ENCODE data around the gene C4A.

DNA sequence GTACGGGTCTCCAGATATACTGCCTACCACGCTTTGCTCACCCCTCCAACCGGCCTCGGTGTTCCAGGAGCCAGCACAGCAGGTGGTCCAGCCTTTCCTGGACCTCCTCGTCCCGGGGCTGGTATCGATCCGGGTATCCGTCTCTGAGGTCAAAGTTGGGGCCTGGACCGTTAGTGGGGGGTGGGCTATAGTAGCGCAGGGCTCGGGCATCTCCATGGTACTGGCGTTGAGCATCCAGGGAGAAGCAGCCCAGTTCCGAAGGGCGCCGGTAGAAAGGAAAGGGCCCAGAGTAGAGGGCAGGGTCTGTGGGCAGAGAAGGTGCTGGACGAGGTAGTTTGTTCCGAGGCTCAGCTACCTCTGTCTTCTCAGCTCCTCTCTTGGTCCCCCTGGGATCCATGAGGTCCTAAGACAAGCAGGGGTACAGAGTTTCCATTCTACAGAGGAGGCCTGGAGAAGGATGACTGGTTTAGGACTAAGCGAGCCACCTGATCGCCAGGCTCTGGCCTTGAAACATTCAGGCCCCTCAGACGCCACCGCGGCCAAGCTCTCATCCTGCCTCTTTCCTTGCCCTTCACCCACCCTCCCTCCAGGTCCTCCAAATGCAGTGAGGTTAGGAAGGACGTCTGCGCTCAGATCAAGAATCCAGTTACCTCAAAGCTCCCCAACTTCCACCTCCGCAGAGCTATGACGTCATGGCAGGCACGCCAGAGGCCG, 10.4 kb upstream of the C4A start:
- TF ChIP-seq PCBP2 (optimal IDR thresholded peaks at IDR 0.05; ENCODE audit: low read depth, low read length, poor library complexity, severe bottlenecking) = no peak
- TF ChIP-seq GABPA (IDR thresholded peaks at IDR 0.05; ENCODE audit: low read depth, low read length) = no peak
- no peak for TF ChIP-seq GABPA (CRISPR knock-in tag; IDR thresholded peaks at IDR 0.05; ENCODE audit: low read depth)
- no peak for TF ChIP-seq BRD4 (CRISPR knock-in tag; IDR thresholded peaks at IDR 0.05)
- TF ChIP-seq BHLHE40 (IDR thresholded peaks at IDR 0.05; ENCODE audit: low read length) = no peak
- TF ChIP-seq SIX4 (CRISPR knock-in tag; IDR thresholded peaks at IDR 0.05) = no peak
- TF ChIP-seq POLR2AphosphoS5 (IDR thresholded peaks at IDR 0.05; ENCODE audit: low read depth, low read length) = no peak

Data from HepG2 (cell line).